B cell (primary cell): ENCODE measurements around the gene RFTN2. TPM values are rescaled to one million over a fixed set of nuclear protein-coding genes. Genes with fewer than 3 reads are reported as not detected.

ENCODE experiments used
- ATAC-seq: fragments of 200-7000 bp; cut with Tn5 transposase; one replicate; pipeline ENCODE4 v1.10.0; 2021; ENCODE audit warnings: low read depth, mild to moderate bottlenecking, moderate number of reproducible peaks, moderate library complexity
- CTCF ChIA-PET: fragments of 350-600 bp; sonication (Branson Sonifier 250); formaldehyde crosslinking; loops from one replicate; lab custom pipeline; 2021; ENCODE audit warnings: antibody characterized with exemption, inconsistent platforms; lab: Charles Lee
- POLR2A ChIA-PET: fragments of 350-600 bp; sonication (Branson Sonifier 250); formaldehyde crosslinking; loops from one replicate; lab custom pipeline; 2021; ENCODE audit warnings: antibody characterized with exemption; lab: Charles Lee
- DNase-seq: peaks from one replicate; pipeline ENCODE4 v3.0.0; 2013
- H2AFZ ChIP-seq: 2 replicates; pipeline ENCODE4 v1.6.1; 2012; ENCODE audit warnings: mild to moderate bottlenecking, low read depth, low read length; ENCODE audit not compliant: insufficient read depth, poor library complexity, severe bottlenecking
- H3K27ac ChIP-seq, 2 donors: 1 replicate in 1 of 2; 2 replicates in 1 of 2; pipeline ENCODE4 v1.5.1; 2012 to 2013; ENCODE audit warnings: low read length in 2 of 2, mild to moderate bottlenecking in 2 of 2, moderate library complexity in 1 of 2
- H3K27me3 ChIP-seq, 4 experiments: fragments of 200-600 bp in 1 of 4; sonication (generic) in 1 of 4; replicated peaks in 1 of 4; 1 replicate in 2 of 4; 2 replicates in 2 of 4; pipeline versions ENCODE4 v1.6.1 to v1.7.0; 2013 to 2016; ENCODE audit warnings: low read length in 3 of 4, mild to moderate bottlenecking in 2 of 4, mixed read lengths in 1 of 4, moderate library complexity in 1 of 4; ENCODE audit not compliant: insufficient read depth in 4 of 4, control insufficient read depth in 3 of 4; ENCODE audit errors: control extremely low read depth in 1 of 4
- H3K36me3 ChIP-seq, 2 experiments: replicated peaks in 1 of 2; 1 replicate in 1 of 2; 2 replicates in 1 of 2; pipeline versions ENCODE4 v1.6.1 to v1.7.1; 2013; ENCODE audit warnings: low read length in 1 of 2; ENCODE audit not compliant: insufficient read depth in 2 of 2, control insufficient read depth in 1 of 2; ENCODE audit errors: control extremely low read depth in 1 of 2, extremely low read depth in 1 of 2
- H3K4me1 ChIP-seq, 2 donors: fragments of 200-600 bp in 1 of 2; sonication (generic) in 1 of 2; 1 replicate in 1 of 2; 2 replicates in 1 of 2; pipeline versions ENCODE4 v1.5.1 to v1.6.1; 2013 to 2017; ENCODE audit warnings: low read length in 2 of 2; ENCODE audit not compliant: control insufficient read depth in 2 of 2, insufficient read depth in 2 of 2
- H3K4me2 ChIP-seq: replicated peaks from 2 replicates; pipeline ENCODE3; 2012; ENCODE audit warnings: mild to moderate bottlenecking, low read depth, low read length; ENCODE audit not compliant: poor library complexity, severe bottlenecking
- H3K4me3 ChIP-seq, 5 experiments: fragments of 200-600 bp in 1 of 5; sonication (generic) in 1 of 5; 1 replicate in 3 of 5; 2 replicates in 2 of 5; pipeline versions ENCODE4 v1.5.1 to v1.7.0; 2011 to 2016; ENCODE audit warnings: low read length in 4 of 5, mild to moderate bottlenecking in 4 of 5, low read depth in 2 of 5, control low read depth in 1 of 5, moderate library complexity in 1 of 5; ENCODE audit not compliant: insufficient read depth in 1 of 5; ENCODE audit errors: control extremely low read depth in 1 of 5, extremely low read depth in 1 of 5
- H3K79me2 ChIP-seq: fragments of 200-600 bp; sonication (generic); one replicate; pipeline ENCODE4 v1.6.0; 2016; ENCODE audit warnings: low read length; ENCODE audit not compliant: control insufficient read depth, insufficient read depth
- H3K9ac ChIP-seq: fragments of 200-600 bp; sonication (generic); 2 replicates; pipeline ENCODE4 v1.6.1; 2017; ENCODE audit warnings: mild to moderate bottlenecking, low read length, moderate library complexity
- H3K9me3 ChIP-seq, 3 donors: one replicate each; pipeline versions ENCODE4 v1.6.1 to v1.7.1; 2013; ENCODE audit warnings: low read length in 2 of 3; ENCODE audit not compliant: control insufficient read depth in 2 of 3, insufficient read depth in 1 of 3; ENCODE audit errors: control extremely low read depth in 1 of 3
- H4K20me1 ChIP-seq: 2 replicates; pipeline ENCODE4 v1.6.0; 2012; ENCODE audit warnings: mild to moderate bottlenecking, low read length; ENCODE audit not compliant: insufficient read depth, control insufficient read depth, poor library complexity, severe bottlenecking
- H3K27ac Mint-ChIP-seq: one replicate; pipeline ENCODE4 v1.8.0; 2021; ENCODE audit warnings: mixed read lengths
- H3K27me3 Mint-ChIP-seq: one replicate; pipeline ENCODE4 v1.8.0; 2021; ENCODE audit warnings: mixed read lengths
- H3K4me1 Mint-ChIP-seq: one replicate; pipeline ENCODE4 v1.8.0; 2021; ENCODE audit warnings: mixed read lengths
- H3K4me3 Mint-ChIP-seq: one replicate; pipeline ENCODE4 v1.8.0; 2021; ENCODE audit warnings: mixed read lengths
- H3K9me3 Mint-ChIP-seq: one replicate; pipeline ENCODE4 v1.8.0; 2022; ENCODE audit warnings: mixed read lengths; ENCODE audit not compliant: insufficient read depth
- CTCF ChIP-seq: fragments of 200-600 bp; IDR thresholded peaks from one replicate; pipeline ENCODE4 v1.8.0; 2022; ENCODE audit warnings: antibody characterized with exemption, mild to moderate bottlenecking
- EZH2 ChIP-seq: IDR thresholded peaks from 2 replicates; pipeline ENCODE4 v1.6.1; 2012; ENCODE audit warnings: borderline replicate concordance, low read depth, mild to moderate bottlenecking, moderate library complexity, low read length; ENCODE audit not compliant: insufficient read depth, poor library complexity, severe bottlenecking
- WGBS: methylation state at CpG from one replicate; pipeline ENCODE4 v1.1.5; 2013; ENCODE audit warnings: missing lambda C conversion rate; ENCODE audit not compliant: insufficient coverage; 5-methylcytosine and 5-hydroxymethylcytosine counted together
- intact Hi-C: fragments of 100-400 bp; cut with micrococcal nuclease; formaldehyde crosslinking; loops from one replicate; pipeline ENCODE4 v1.10.0; 2022
- polyA plus RNA-seq: library from polyadenylated mRNA; depleted of rRNA; stranded (reverse); fragments of >200 nt; gene quantifications from 2 replicates; pipeline ENCODE4 v1.2.3, GENCODE V29; 2012
- total RNA-seq, 2 donors: library from RNA; stranded (reverse); fragments of 120-200 nt in 1 of 2; gene quantifications; 1 replicate in 1 of 2; 2 replicates in 1 of 2; pipeline versions ENCODE4 v1.2.3 to v1.2.4, GENCODE V29; 2013 to 2022

Gene RFTN2
- total and polyA plus RNA-seq, 2 donors (not counting 1 experiment from before 2014, with no cell fraction given) = not detected

- Histone ChIP-seq H3K9me3 (peaks cover 0 to 1% (median 0%) of the 10 kb centered on the region in 3 donors), H3K4me3 (peak within 1 kb of the TSS; percentile 66 to 85 (median 80)), H3K27me3 (peaks cover 0 to 10% (median 0%) of the 10 kb centered on the region in 4 experiments), H3K27ac (peak within 1 kb of the TSS; percentile 80 to 85), H3K79me2 (peaks cover 43% of the 10 kb centered on the region), H3K4me2 (peak within 1 kb of the TSS; percentile 95), H3K4me1 (peaks cover 26 to 31% of the 10 kb centered on the region in 2 donors), H2AFZ (peak within 1 kb of the TSS; percentile 88), H3K9ac (peak within 1 kb of the TSS; percentile 85), H4K20me1 (peaks cover 29% of the 10 kb centered on the region), H3K36me3 (peaks cover 0 to 2% of the 10 kb centered on the region in 2 experiments)
- CTCF ChIA-PET = interaction anchor here (0.7 to 3.4 kb wide), 3 partner anchors 74 to 592 kb away, joined by 3 to 15 read pairs (median 13); no protein-coding TSS in a partner anchor
- H3K4me3 Mint-ChIP-seq = peak within 1 kb of the TSS; percentile 92
- peak; percentile 96 for DNase-seq
- POLR2A ChIA-PET = interaction anchor here (0.5 to 1.3 kb wide), 4 partner anchors 180 to 270 kb away, joined by 3 read pairs; partner anchors contain the start of genes COQ10B, HSPD1, HSPE1 and SF3B1
- intact Hi-C loops = loop anchor here (1.0 to 10.0 kb wide), 4 partner anchors 252 to 1067 kb away; partner anchors contain the start of genes CCDC150, COQ10B, PGAP1 and SF3B1
- WGBS = under 1% methylated on average over 86 of the region's 86 CpGs
- H3K4me1 Mint-ChIP-seq = peaks cover 45% of the 10 kb centered on the region
- ATAC-seq = peak; percentile 85
- no peak for TF ChIP-seq EZH2
- no peak for TF ChIP-seq CTCF
- H3K9me3 Mint-ChIP-seq = no peaks in the 10 kb centered on the region
- peaks cover 12% of the 10 kb centered on the region for H3K27me3 Mint-ChIP-seq
- H3K27ac Mint-ChIP-seq = peak within 1 kb of the TSS; percentile 95
Observed at GRCh38 chr2:197705121-197705911, 29.9 kb upstream of the RFTN2 start, which contains the start of gene MARS2. Gene MARS2 (plus strand): TSS chr2:197705369. CDS start chr2:197705406, 37 bp downstream.
